ENCODE measurements around the gene GRAMD1A. TPM values are rescaled to one million over a fixed set of nuclear protein-coding genes. Genes with fewer than 3 reads are reported as not detected.

GRAMD1A gene
- total and polyA plus RNA-seq, 11 donors, result 21.8 to 64.5 (median 31.3) TPM

GRCh38 chr19:35022460-35022859 is 22.3 kb downstream of the GRAMD1A start:
- Histone ChIP-seq H3K27ac (no peak overlapping the region), H3K27me3 (no peaks in the 10 kb centered on the region), H3K4me1 (peaks cover 0 to 9% (median 0%) of the 10 kb centered on the region in 12 donors), H3K4me3 (no peak overlapping the region), H3K9me3 (no peaks in the 10 kb centered on the region), H3K36me3 (peaks cover 2 to 100% (median 93%) of the 10 kb centered on the region in 9 donors)
- DNase-seq, result no peak
- WGBS, 4 donors, result 73 to 88% (median 79%) methylated on average over 9 to 14 of the region's 14 CpGs
- ATAC-seq, result no peak
- TF ChIP-seq POLR2A (IDR thresholded peaks at IDR 0.05), result no peak
- TF ChIP-seq CTCF (IDR thresholded peaks at IDR 0.05), result no peak
- intact Hi-C loops (cut with DNase I), result no loop called here

GRCh38 chr19:35023428-35023827 is 23.3 kb downstream of the GRAMD1A start:
- Histone ChIP-seq H3K27ac (no peak overlapping the region), H3K27me3 (no peaks in the 10 kb centered on the region), H3K4me1 (peaks cover 0 to 5% (median 0%) of the 10 kb centered on the region in 12 donors), H3K36me3 (peaks cover 2 to 98% (median 84%) of the 10 kb centered on the region in 9 donors), H3K4me3 (no peak overlapping the region), H3K9me3 (no peaks in the 10 kb centered on the region)
- WGBS, 4 donors, result 87 to 97% (median 89%) methylated on average over 11 to 19 of the region's 19 CpGs
- intact Hi-C loops (cut with DNase I), result no loop called here
- ATAC-seq (peak in 2 of 4 donors; percentile 29 to 33), DNase-seq (no peak)
- TF ChIP-seq POLR2A (IDR thresholded peaks at IDR 0.05), result no peak
- no peak for TF ChIP-seq CTCF (IDR thresholded peaks at IDR 0.05)

GRCh38 chr19:35024095-35024494 is 24.0 kb downstream of the GRAMD1A start:
- TF ChIP-seq POLR2A (IDR thresholded peaks at IDR 0.05) (no peak), CTCF (IDR thresholded peaks at IDR 0.05) (no peak)
- ATAC-seq, result no peak

GRCh38 chr19:35025969-35026368 is 25.8 kb downstream of the GRAMD1A start:
- Histone ChIP-seq H3K27ac (no peak overlapping the region), H3K4me3 (no peak overlapping the region), H3K36me3 (peaks cover 0 to 73% (median 59%) of the 10 kb centered on the region in 9 donors), H3K9me3 (no peaks in the 10 kb centered on the region), H3K4me1 (peaks cover 0 to 13% (median 6%) of the 10 kb centered on the region in 12 donors), H3K27me3 (no peaks in the 10 kb centered on the region)
- ATAC-seq (no peak), DNase-seq (no peak)
- WGBS, 4 donors, result 91 to 92% (median 92%) methylated on average over 15 to 21 of the region's 21 CpGs
- intact Hi-C loops (cut with DNase I), result no loop called here
- TF ChIP-seq CTCF (IDR thresholded peaks at IDR 0.05), result no peak
- TF ChIP-seq POLR2A (IDR thresholded peaks at IDR 0.05), result no peak

More at GRCh38 chr19:35024095-35024494, 24.0 kb downstream of the GRAMD1A start:
- Histone ChIP-seq H3K27me3 (no peaks in the 10 kb centered on the region), H3K36me3 (peaks cover 2 to 91% (median 77%) of the 10 kb centered on the region in 9 donors), H3K4me3 (no peak overlapping the region), H3K9me3 (no peaks in the 10 kb centered on the region), H3K4me1 (peaks cover 0 to 5% (median 0%) of the 10 kb centered on the region in 12 donors), H3K27ac (no peak overlapping the region)
- DNase-seq, result no peak
- 73 to 88% (median 84%) methylated on average over 6 of the region's 6 CpGs for WGBS, 4 donors
- intact Hi-C loops (cut with DNase I), result no loop called here
